HepG2 (cell line): ENCODE measurements around the gene OR10P1. TPM values are rescaled to one million over a fixed set of nuclear protein-coding genes. Genes with fewer than 3 reads are reported as not detected.

Experiments
- ATAC-seq: fragments of 200-7000 bp; cut with Tn5 transposase; 3 replicates; pipeline ENCODE4 v1.9.1; 2020; ENCODE audit warnings: mild to moderate bottlenecking, moderate library complexity
- BruUV-seq: library from RNA; stranded (reverse); fragments of 400-500 nt; replicated peaks from 2 replicates; lab custom pipeline; 2021; lab: Mats Ljungman, UMichigan
- CTCF ChIA-PET: fragments of 300-600 bp; formaldehyde crosslinking; extraction: SDS; loops from one replicate; lab custom pipeline; 2021; ENCODE audit warnings: low total read pairs, inconsistent platforms, low intra/inter-chr PET ratio; lab: Yijun Ruan, JAX
- POLR2A ChIA-PET: fragments of 350-600 bp; sonication (Branson Sonifier 250); formaldehyde crosslinking; loops from one replicate; lab custom pipeline; 2020; ENCODE audit warnings: antibody characterized with exemption, inconsistent platforms; lab: Yijun Ruan, JAX
- DNase-seq: peaks from one replicate; pipeline ENCODE4 v3.0.0-alpha.2; 2015; ENCODE audit warnings: low spot score
- FAIRE-seq: peaks from 3 replicates; lab custom pipeline; 2011; peaks lifted over from hg19 to GRCh38; lab: Jason Lieb, UNC
- H2AFZ ChIP-seq: one replicate; pipeline ENCODE4 v1.6.1; 2011; ENCODE audit warnings: low read length, inconsistent platforms
- H3K27ac ChIP-seq: fragments of 300-600 bp; 3 replicates; pipeline ENCODE4 v1.8.0; 2011; ENCODE audit warnings: mixed run types, mild to moderate bottlenecking, mixed read lengths, low read length, inconsistent platforms; ENCODE audit not compliant: insufficient read depth; ENCODE audit errors: extremely low read length
- H3K27me3 ChIP-seq, 2 experiments: fragments of 200-600 bp in 1 of 2; 2 replicates in 1 of 2; 3 replicates in 1 of 2; pipeline versions ENCODE4 v1.6.0 to v1.8.0; 2011; ENCODE audit warnings: low read length in 2 of 2, mild to moderate bottlenecking in 2 of 2, moderate library complexity in 2 of 2, inconsistent platforms in 1 of 2; ENCODE audit not compliant: insufficient read depth in 2 of 2, control insufficient read depth in 1 of 2
- H3K36me3 ChIP-seq, 2 experiments: fragments of 200-600 bp in 1 of 2; replicated peaks in 1 of 2; 2 replicates in 1 of 2; 3 replicates in 1 of 2; pipeline versions ENCODE4 v1.5.1 to v1.8.0; 2011; ENCODE audit warnings: low read length in 2 of 2, inconsistent platforms in 1 of 2; ENCODE audit not compliant: insufficient read depth in 2 of 2, control insufficient read depth in 1 of 2
- H3K4me1 ChIP-seq: 2 replicates; pipeline ENCODE4 v1.5.1; 2012; ENCODE audit warnings: low read length, inconsistent platforms; ENCODE audit not compliant: insufficient read depth
- H3K4me2 ChIP-seq: 2 replicates; pipeline ENCODE4 v1.6.0; 2011; ENCODE audit warnings: low read depth, low read length, inconsistent platforms
- H3K4me3 ChIP-seq, 3 experiments: fragments of 200-600 bp in 1 of 3; sonication (generic), shearing (Covaris generic) in 1 of 3; replicated peaks in 1 of 3; 2 replicates each; pipeline ENCODE4 v1.5.1; 2011 to 2016; ENCODE audit warnings: low read length in 3 of 3, inconsistent platforms in 2 of 3, low read depth in 2 of 3, mild to moderate bottlenecking in 2 of 3, control low read depth in 1 of 3, mixed read lengths in 1 of 3; ENCODE audit not compliant: insufficient read depth in 1 of 3
- H3K79me2 ChIP-seq: one replicate; pipeline ENCODE4 v1.6.1; 2011; ENCODE audit warnings: low read length, inconsistent platforms; ENCODE audit not compliant: insufficient read depth
- H3K9ac ChIP-seq: 2 replicates; pipeline ENCODE4 v1.6.0; 2011; ENCODE audit warnings: mild to moderate bottlenecking, low read depth, low read length, inconsistent platforms; ENCODE audit not compliant: insufficient read depth
- H3K9me3 ChIP-seq: 2 replicates; pipeline ENCODE4 v1.5.1; 2012; ENCODE audit warnings: mild to moderate bottlenecking, low read length
- H4K20me1 ChIP-seq: 2 replicates; pipeline ENCODE4 v1.6.0; 2011; ENCODE audit warnings: inconsistent platforms, mild to moderate bottlenecking, low read length, moderate library complexity; ENCODE audit not compliant: insufficient read depth
- EP300 ChIP-seq, 3 experiments: sonication (generic) in 1 of 3; formaldehyde crosslinking in 1 of 3; IDR thresholded peaks; 2 replicates each; pipeline versions ENCODE4 v1.5.1 to v1.6.1; 2011 to 2020; ENCODE audit warnings: low read depth in 2 of 3, low read length in 2 of 3, borderline replicate concordance in 1 of 3, improper control_type of control experiment in 1 of 3, mild to moderate bottlenecking in 1 of 3, missing genetic modification reagents in 1 of 3, moderate library complexity in 1 of 3
- FOXJ3 ChIP-seq: sonication (generic); formaldehyde crosslinking; IDR thresholded peaks from 2 replicates; pipeline ENCODE4 v1.4.0; 2020; ENCODE audit warnings: missing genetic modification reagents, mild to moderate bottlenecking, borderline replicate concordance
- FOXK1 ChIP-seq: sonication (generic); formaldehyde crosslinking; IDR thresholded peaks from 2 replicates; pipeline ENCODE4 v1.4.0; 2020; ENCODE audit warnings: low read depth, missing genetic modification reagents, borderline replicate concordance
- HBP1 ChIP-seq: IDR thresholded peaks from 2 replicates; pipeline ENCODE4 v1.6.1; 2016; ENCODE audit warnings: low read depth, control low read depth
- HOXA9 ChIP-seq: sonication (generic); formaldehyde crosslinking; IDR thresholded peaks from 2 replicates; pipeline ENCODE4 v1.8.1; 2022; ENCODE audit warnings: missing genetic modification reagents, mild to moderate bottlenecking, moderate library complexity, borderline replicate concordance
- KAT8 ChIP-seq: IDR thresholded peaks from 2 replicates; pipeline ENCODE4 v1.6.1; 2016; ENCODE audit warnings: missing genetic modification reagents, missing compliant biosample characterization
- XRCC5 ChIP-seq: fragments of 200-400 bp; formaldehyde crosslinking; optimal IDR thresholded peaks from 2 replicates; pipeline ENCODE3; 2017; ENCODE audit warnings: mild to moderate bottlenecking, low read length
- ZNF20 ChIP-seq: sonication (generic); formaldehyde crosslinking; IDR thresholded peaks from 2 replicates; pipeline ENCODE4 v1.4.0; 2020; ENCODE audit warnings: mild to moderate bottlenecking, moderate library complexity, missing genetic modification reagents
- ZNF547 ChIP-seq: sonication (generic); formaldehyde crosslinking; IDR thresholded peaks from 2 replicates; pipeline ENCODE4 v1.5.1; 2020; ENCODE audit warnings: mild to moderate bottlenecking, missing genetic modification reagents
- WGBS: methylation state at CpG from one replicate; pipeline ENCODE4 v1.1.6; 2017; ENCODE audit warnings: low lambda C conversion rate; 5-methylcytosine and 5-hydroxymethylcytosine counted together
- in situ Hi-C: cut with HindIII; loops from 2 replicates; pipeline ENCODE4 v1.10.0; 2017; ENCODE audit warnings: low pct_unique_long_range_greater_than_20kb; ENCODE audit not compliant: extremely low pct_ligation_motif_present
- intact Hi-C: fragments of 100-400 bp; cut with micrococcal nuclease; formaldehyde crosslinking; loops from one replicate; pipeline ENCODE4 v1.10.0; 2022; ENCODE audit not compliant: unreplicated experiment
- polyA plus RNA-seq, 8 experiments: library from polyadenylated mRNA; depleted of rRNA in 3 of 8; stranded (reverse) in 7 of 8; unstranded in 1 of 8; fragments of >200 nt; fragmentation: Illumina TruSeq in 4 of 8; extraction: Trizol in 4 of 8; gene quantifications; 2 replicates each; pipeline versions ENCODE4 v1.2.1 to v1.2.3, GENCODE V29; 2011 to 2016; ENCODE audit warnings: low read depth in 4 of 8, missing spikeins in 1 of 8, mixed read lengths in 1 of 8; ENCODE audit not compliant: insufficient read depth in 1 of 8
- total RNA-seq, 5 experiments: library from RNA; depleted of rRNA; stranded (reverse); fragments of >200 nt; fragmentation: Illumina TruSeq; extraction: Trizol; gene quantifications; 2 replicates each; pipeline ENCODE4 v1.2.3, GENCODE V29; 2016; ENCODE audit warnings: low read depth in 1 of 5
- TF ChIP-seq, protein P1 (sequence below): sonication (generic); formaldehyde crosslinking; IDR thresholded peaks from 2 replicates; pipeline ENCODE4 v1.4.0; 2020; ENCODE audit warnings: missing genetic modification reagents
- TF ChIP-seq, protein P2 (sequence below): sonication (generic); formaldehyde crosslinking; IDR thresholded peaks from 2 replicates; pipeline ENCODE4 v1.4.0; 2020; ENCODE audit warnings: missing genetic modification reagents
- TF ChIP-seq, protein P3 (sequence below): sonication (generic); formaldehyde crosslinking; IDR thresholded peaks from 2 replicates; pipeline ENCODE4 v1.5.1; 2020; ENCODE audit warnings: mild to moderate bottlenecking, moderate library complexity, missing genetic modification reagents

Gene OR10P1
- total and polyA plus RNA-seq, 2 of the 13 experiments (the other 11 are each of a cell fraction or from before 2014, with no cell fraction given): not detected

GRCh38 chr12:55641595-55641994, 4.9 kb downstream of the OR10P1 start:
- ATAC-seq (no peak), DNase-seq (no peak), FAIRE-seq (no peak)
- peaks cover 3 to 11% of the 10 kb centered on the region in 2 experiments; a peak in 2 of 5 replicates for H3K27me3 ChIP-seq
- BruUV-seq: no TSS peak
- CTCF ChIA-PET: no interaction called here
- TF ChIP-seq ZNF20 (CRISPR knock-in tag) (no peak), ZNF547 (CRISPR knock-in tag) (no peak), EP300 (IDR thresholded peaks at IDR 0.05; ENCODE audit: low read depth in 2 of 2, low read length in 2 of 2) (no peak), EP300 (CRISPR knock-in tag; IDR thresholded peaks at IDR 0.05; ENCODE audit: borderline replicate concordance) (no peak), FOXJ3 (CRISPR knock-in tag) (no peak), FOXK1 (CRISPR knock-in tag) (no peak)
- intact Hi-C loops (no loop called here), in situ Hi-C loops (no loop called here)
- no peak overlapping the region for H3K4me2 ChIP-seq
- no peaks in the 10 kb centered on the region for H3K36me3 ChIP-seq
- 31% methylated on average over 6 of the region's 7 CpGs for WGBS
- no peaks in the 10 kb centered on the region for H3K4me1 ChIP-seq
- no peaks in the 10 kb centered on the region for H3K9me3 ChIP-seq
- POLR2A ChIA-PET: no interaction called here
- H3K27ac ChIP-seq: no peak overlapping the region
- no peak overlapping the region for H2AFZ ChIP-seq
- no peaks in the 10 kb centered on the region for H3K79me2 ChIP-seq
- no peak overlapping the region for H3K9ac ChIP-seq
- H3K4me3 ChIP-seq: no peak overlapping the region
- H4K20me1 ChIP-seq: no peaks in the 10 kb centered on the region

DNA sequence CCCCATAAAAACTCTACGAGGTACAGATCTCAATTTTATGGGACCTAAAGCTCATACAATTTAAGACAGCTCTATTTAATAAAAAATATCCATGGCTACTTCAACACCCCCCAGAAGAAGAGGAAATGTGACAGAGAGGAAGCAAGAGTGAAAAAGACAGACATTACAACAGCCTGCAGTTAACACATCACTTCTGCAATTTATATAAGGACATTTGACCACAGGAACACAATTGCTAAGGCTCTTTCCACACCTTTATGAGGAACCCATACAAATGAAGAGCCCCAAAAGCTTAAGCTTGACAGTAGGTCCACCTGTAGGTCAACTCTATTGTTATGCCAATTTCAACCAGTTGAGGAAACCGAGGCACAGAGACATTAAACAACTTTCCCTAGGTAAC, 5.6 kb downstream of the OR10P1 start:
- Histone ChIP-seq H4K20me1 (no peaks in the 10 kb centered on the region), H3K36me3 (no peaks in the 10 kb centered on the region), H3K79me2 (no peaks in the 10 kb centered on the region), H3K27ac (no peak overlapping the region), H3K4me2 (no peak overlapping the region), H3K4me1 (no peaks in the 10 kb centered on the region), H2AFZ (no peak overlapping the region), H3K9me3 (no peaks in the 10 kb centered on the region), H3K4me3 (no peak overlapping the region), H3K27me3 (peaks cover 2 to 5% of the 10 kb centered on the region in 2 experiments; a peak in 2 of 5 replicates), H3K9ac (no peak overlapping the region)
- in situ Hi-C loops: no loop called here
- WGBS: 0% methylated on average over 2 of the region's 2 CpGs
- TF ChIP-seq, protein P1, sequence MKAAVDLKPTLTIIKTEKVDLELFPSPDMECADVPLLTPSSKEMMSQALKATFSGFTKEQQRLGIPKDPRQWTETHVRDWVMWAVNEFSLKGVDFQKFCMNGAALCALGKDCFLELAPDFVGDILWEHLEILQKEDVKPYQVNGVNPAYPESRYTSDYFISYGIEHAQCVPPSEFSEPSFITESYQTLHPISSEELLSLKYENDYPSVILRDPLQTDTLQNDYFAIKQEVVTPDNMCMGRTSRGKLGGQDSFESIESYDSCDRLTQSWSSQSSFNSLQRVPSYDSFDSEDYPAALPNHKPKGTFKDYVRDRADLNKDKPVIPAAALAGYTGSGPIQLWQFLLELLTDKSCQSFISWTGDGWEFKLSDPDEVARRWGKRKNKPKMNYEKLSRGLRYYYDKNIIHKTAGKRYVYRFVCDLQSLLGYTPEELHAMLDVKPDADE (CRISPR knock-in tag): no peak
- TF ChIP-seq XRCC5 (no peak), HOXA9 (no peak), KAT8 (no peak), HBP1 (CRISPR knock-in tag) (no peak)
- TF ChIP-seq, protein P2, sequence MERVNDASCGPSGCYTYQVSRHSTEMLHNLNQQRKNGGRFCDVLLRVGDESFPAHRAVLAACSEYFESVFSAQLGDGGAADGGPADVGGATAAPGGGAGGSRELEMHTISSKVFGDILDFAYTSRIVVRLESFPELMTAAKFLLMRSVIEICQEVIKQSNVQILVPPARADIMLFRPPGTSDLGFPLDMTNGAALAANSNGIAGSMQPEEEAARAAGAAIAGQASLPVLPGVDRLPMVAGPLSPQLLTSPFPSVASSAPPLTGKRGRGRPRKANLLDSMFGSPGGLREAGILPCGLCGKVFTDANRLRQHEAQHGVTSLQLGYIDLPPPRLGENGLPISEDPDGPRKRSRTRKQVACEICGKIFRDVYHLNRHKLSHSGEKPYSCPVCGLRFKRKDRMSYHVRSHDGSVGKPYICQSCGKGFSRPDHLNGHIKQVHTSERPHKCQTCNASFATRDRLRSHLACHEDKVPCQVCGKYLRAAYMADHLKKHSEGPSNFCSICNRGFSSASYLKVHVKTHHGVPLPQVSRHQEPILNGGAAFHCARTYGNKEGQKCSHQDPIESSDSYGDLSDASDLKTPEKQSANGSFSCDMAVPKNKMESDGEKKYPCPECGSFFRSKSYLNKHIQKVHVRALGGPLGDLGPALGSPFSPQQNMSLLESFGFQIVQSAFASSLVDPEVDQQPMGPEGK: no peak
- TF ChIP-seq, protein P3, sequence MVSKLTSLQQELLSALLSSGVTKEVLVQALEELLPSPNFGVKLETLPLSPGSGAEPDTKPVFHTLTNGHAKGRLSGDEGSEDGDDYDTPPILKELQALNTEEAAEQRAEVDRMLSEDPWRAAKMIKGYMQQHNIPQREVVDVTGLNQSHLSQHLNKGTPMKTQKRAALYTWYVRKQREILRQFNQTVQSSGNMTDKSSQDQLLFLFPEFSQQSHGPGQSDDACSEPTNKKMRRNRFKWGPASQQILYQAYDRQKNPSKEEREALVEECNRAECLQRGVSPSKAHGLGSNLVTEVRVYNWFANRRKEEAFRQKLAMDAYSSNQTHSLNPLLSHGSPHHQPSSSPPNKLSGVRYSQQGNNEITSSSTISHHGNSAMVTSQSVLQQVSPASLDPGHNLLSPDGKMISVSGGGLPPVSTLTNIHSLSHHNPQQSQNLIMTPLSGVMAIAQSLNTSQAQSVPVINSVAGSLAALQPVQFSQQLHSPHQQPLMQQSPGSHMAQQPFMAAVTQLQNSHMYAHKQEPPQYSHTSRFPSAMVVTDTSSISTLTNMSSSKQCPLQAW (CRISPR knock-in tag): no peak
- ChIA-PET POLR2A (no interaction called here), CTCF (no interaction called here)
- no TSS peak for BruUV-seq
- DNase-seq (no peak), ATAC-seq (no peak), FAIRE-seq (no peak)
- intact Hi-C loops: no loop called here
